Memory B cell (primary cell): ENCODE measurements around the gene DNAH6.

ENCODE experiments used
- ATAC-seq: fragments of 150-1000 bp; cut with Tn5 transposase; 2 replicates; pipeline ENCODE4 v1.10.0; 2021; ENCODE audit warnings: low read depth, mild to moderate bottlenecking, moderate library complexity
- DNase-seq, 2 donors: peaks; one replicate each; pipeline ENCODE4 v3.0.0; 2022; ENCODE audit warnings: low spot score in 2 of 2
- H3K27ac Mint-ChIP-seq: one replicate; pipeline ENCODE4 v1.8.0; 2022; ENCODE audit warnings: mild to moderate bottlenecking, moderate library complexity, mixed read lengths
- H3K27me3 Mint-ChIP-seq: one replicate; pipeline ENCODE4 v1.8.0; 2022; ENCODE audit warnings: mixed read lengths
- H3K36me3 Mint-ChIP-seq: one replicate; pipeline ENCODE4 v1.8.0; 2022; ENCODE audit warnings: mild to moderate bottlenecking, mixed read lengths
- H3K4me1 Mint-ChIP-seq: one replicate; pipeline ENCODE4 v1.8.0; 2022; ENCODE audit warnings: mixed read lengths
- H3K4me3 Mint-ChIP-seq: one replicate; pipeline ENCODE4 v1.8.0; 2022; ENCODE audit warnings: mild to moderate bottlenecking, moderate library complexity, mixed read lengths
- H3K9me3 Mint-ChIP-seq: one replicate; pipeline ENCODE4 v1.8.0; 2022; ENCODE audit warnings: mixed read lengths

DNAH6 gene

DNA sequence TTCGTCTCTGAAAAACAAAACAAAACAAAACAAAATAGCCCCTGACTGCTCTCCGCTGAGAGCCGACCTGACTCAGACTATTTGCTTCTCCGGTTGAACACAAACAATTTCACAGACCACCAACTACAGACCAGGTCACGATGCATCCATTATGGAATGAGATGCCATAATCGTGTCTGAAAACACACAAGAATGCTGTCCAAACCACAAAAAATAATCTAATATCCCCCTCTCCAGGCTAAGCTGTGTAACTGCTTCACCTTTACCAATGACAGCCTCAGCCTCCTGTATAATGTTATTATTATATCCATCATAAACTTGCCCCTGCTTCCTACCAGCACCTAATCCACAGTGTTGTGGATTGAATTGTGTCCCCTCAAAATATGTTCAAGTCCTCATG lies 114.7 kb downstream of the DNAH6 start:
- Mint-ChIP-seq H3K36me3 (no peaks in the 10 kb centered on the region), H3K27ac (no peak overlapping the region), H3K4me1 (no peaks in the 10 kb centered on the region), H3K4me3 (no peak overlapping the region), H3K9me3 (no peaks in the 10 kb centered on the region), H3K27me3 (peaks cover 1% of the 10 kb centered on the region)
- ATAC-seq (no peak), DNase-seq (no peak)

DNA sequence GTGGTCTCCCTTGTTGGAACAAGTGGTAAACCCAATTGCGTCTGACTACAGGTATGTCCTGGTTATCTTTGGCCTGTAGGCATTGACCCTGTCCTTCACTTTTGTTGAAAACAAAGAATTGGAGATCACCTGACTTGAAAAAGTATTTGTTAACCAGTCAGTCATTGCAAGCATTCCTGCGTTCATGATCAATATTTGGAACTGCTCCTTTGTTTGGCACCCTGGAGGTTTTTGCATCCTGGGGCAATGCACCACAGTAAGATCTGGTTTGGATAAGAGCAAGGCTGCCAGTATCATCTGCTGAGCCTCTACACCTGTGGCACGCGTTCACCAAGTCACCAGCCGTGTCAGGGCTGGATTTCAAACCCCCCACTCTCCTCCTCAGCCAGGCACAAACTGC lies 115.7 kb downstream of the DNAH6 start:
- H3K4me3 Mint-ChIP-seq: no peak overlapping the region
- ATAC-seq (no peak), DNase-seq (no peak)
- H3K9me3 Mint-ChIP-seq: no peaks in the 10 kb centered on the region
- H3K27me3 Mint-ChIP-seq: peaks cover 1% of the 10 kb centered on the region
- no peak overlapping the region for H3K27ac Mint-ChIP-seq
- H3K36me3 Mint-ChIP-seq: no peaks in the 10 kb centered on the region
- no peaks in the 10 kb centered on the region for H3K4me1 Mint-ChIP-seq

DNA sequence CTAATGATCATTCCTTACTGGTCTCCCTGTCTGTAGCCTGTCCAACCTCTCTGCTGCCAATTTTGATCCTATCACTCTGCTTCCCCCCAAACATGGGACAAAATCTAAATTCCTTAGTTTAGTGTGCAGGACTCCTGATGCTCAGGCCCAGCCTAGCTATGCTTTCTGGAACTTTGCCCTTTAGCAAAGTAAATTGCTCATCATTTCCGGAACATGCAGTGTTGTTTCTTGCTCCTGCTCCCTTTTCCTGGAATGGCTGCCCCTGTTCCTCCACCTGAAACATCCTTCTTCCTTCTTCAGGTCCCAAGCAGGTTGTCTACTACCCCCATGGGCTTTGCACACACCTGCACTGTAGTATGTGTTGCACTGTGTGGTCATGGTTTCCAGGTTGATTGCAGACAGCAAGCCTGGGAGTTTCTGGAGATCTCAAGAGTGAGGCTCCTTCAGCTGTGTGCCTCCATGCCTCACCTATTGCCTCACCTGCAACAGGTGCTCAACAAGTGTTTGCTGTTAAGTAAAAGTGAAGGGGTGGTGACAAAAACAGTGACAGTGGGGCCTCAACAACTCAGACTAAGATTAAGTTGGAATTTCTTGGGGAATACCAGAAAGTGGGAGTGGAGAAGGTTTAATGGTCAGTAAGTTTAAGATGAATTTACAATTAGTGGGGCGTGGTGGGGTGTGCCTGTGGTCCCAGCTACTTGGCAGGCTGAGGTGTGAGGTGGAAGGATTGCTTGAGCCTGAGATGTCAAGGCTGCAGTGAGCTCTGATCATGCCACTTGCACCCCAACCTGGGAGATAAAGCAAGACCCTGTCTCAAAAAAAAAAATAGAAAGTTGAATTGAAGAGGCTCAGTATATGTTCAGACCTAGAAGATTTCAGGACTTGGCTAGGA lies 120.0 kb downstream of the DNAH6 start:
- no peak overlapping the region for H3K27ac Mint-ChIP-seq
- DNase-seq: no peak

DNA sequence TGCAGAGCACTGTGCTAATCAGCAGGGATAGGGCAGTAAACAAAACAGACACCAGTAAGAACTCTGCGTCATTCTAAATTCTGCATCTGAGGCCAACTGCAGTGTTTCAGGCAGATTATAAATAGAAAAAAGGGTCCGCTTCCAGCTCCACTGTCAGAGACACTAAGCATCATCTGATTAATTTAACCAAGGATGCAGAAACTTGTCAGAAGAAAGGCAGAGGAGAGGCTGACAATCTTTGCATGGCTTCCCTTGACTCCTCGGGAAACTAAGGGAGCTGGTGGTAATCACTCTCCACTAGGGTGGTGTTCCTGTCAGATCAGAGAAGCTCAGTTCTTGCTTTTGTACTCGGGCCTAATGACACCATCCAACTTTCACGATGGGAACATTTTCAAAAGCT lies 123.5 kb downstream of the DNAH6 start:
- Mint-ChIP-seq H3K4me1 (no peaks in the 10 kb centered on the region), H3K4me3 (no peak overlapping the region)

More for the DNA sequence above, 120.0 kb downstream of the DNAH6 start:
- H3K4me1 Mint-ChIP-seq: no peaks in the 10 kb centered on the region
- H3K36me3 Mint-ChIP-seq: no peaks in the 10 kb centered on the region
- ATAC-seq: no peak
- H3K4me3 Mint-ChIP-seq: no peak overlapping the region
- no peaks in the 10 kb centered on the region for H3K9me3 Mint-ChIP-seq
- H3K27me3 Mint-ChIP-seq: peaks cover 1% of the 10 kb centered on the region

DNA sequence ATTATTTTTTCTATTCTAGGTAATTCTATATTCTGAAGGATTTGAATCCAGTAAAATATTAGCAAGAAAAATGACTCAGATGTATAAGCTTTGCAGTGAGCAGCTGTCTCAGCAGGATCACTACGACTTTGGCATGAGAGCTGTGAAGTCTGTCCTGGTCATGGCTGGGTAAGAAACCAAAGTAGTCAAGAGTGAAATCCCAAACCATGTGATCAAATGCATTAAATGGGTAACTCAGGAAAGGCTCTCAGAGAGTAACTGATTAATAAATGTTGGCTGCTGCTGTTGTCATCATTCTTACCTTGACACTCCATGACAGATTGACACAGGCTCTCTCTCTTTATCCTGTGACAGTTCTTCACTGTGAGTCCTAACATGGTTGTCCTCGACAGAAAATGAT lies 124.1 kb downstream of the DNAH6 start:
- no peak for ATAC-seq
- Mint-ChIP-seq H3K4me1 (no peaks in the 10 kb centered on the region), H3K27me3 (peaks cover 3% of the 10 kb centered on the region), H3K27ac (no peak overlapping the region), H3K9me3 (peaks cover 6% of the 10 kb centered on the region), H3K4me3 (no peak overlapping the region), H3K36me3 (no peaks in the 10 kb centered on the region)
- DNase-seq: no peak

More for the DNA sequence above, 123.5 kb downstream of the DNAH6 start:
- Mint-ChIP-seq H3K36me3 (no peaks in the 10 kb centered on the region), H3K27ac (no peak overlapping the region), H3K9me3 (peaks cover 6% of the 10 kb centered on the region), H3K27me3 (peaks cover 3% of the 10 kb centered on the region)
- ATAC-seq: no peak
- no peak for DNase-seq

DNA sequence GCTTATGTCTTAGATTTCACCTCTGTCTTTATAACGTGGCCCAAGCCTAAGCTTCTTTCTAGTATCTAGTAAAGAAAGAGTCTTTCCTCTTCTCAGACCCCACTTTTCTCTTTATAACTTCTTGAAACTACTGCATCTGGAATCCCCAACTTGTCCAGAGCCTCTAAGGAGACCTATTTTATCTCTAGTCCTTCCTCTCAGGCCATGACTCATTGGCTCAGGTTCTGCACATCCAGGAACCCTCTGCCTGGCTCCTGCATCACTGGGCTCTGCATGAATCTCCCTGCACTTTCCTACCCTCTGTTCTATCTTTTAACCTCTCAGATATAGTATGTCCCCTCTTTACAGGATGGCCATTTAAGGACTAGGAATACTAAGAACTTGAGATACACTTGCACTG lies 124.7 kb downstream of the DNAH6 start:
- Mint-ChIP-seq H3K27ac (no peak overlapping the region), H3K27me3 (peaks cover 3% of the 10 kb centered on the region), H3K4me1 (no peaks in the 10 kb centered on the region), H3K36me3 (peaks cover 1% of the 10 kb centered on the region), H3K4me3 (no peak overlapping the region), H3K9me3 (peaks cover 6% of the 10 kb centered on the region)
- no peak for ATAC-seq
- no peak for DNase-seq

DNA sequence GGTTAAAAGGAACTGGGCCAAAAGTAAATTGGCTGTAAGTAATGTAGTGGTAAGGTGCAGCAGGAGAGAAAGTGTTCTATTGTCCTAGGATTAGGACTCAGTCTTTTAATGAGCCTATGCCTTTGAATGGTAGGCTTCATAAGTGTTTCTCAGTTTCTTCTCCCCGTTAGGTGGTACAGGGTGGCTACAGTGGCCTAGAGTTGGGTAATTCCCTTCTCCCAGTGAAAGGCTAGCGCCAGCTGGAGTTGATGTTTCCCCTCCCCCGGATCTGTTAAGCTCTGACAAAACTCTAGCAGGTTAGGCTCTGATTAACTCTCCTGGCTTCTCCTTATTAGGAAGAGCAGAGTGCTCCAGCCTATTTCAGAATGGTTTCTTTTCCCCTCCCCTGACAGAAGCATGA lies 127.7 kb downstream of the DNAH6 start:
- Mint-ChIP-seq H3K4me1 (no peaks in the 10 kb centered on the region), H3K27me3 (peaks cover 7% of the 10 kb centered on the region), H3K4me3 (no peak overlapping the region), H3K27ac (no peak overlapping the region), H3K9me3 (peaks cover 6% of the 10 kb centered on the region), H3K36me3 (peaks cover 1% of the 10 kb centered on the region)
- no peak for DNase-seq
- ATAC-seq: no peak

DNA sequence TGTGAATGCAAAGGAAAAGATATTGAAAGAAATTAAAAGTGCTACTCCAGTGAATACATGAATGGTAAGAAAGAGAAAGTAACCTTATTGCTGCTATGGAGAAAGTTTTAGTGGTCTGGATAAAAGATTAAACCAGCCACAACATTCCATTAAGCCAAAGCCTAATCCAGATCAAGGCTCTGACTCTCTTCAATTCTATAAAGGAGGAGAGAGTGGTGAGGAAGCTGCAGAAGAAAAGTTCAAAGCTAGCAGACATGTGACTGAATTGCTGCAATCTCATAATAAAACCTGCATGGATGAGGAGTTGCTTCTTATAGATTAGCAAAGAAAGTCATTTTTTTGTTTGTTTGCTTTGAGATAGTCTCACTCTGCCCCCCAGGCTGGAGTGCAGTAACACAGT lies 130.2 kb downstream of the DNAH6 start:
- Mint-ChIP-seq H3K9me3 (peaks cover 6% of the 10 kb centered on the region), H3K36me3 (peaks cover 1% of the 10 kb centered on the region), H3K4me1 (no peaks in the 10 kb centered on the region), H3K27ac (no peak overlapping the region), H3K4me3 (no peak overlapping the region), H3K27me3 (peaks cover 7% of the 10 kb centered on the region)
- DNase-seq (no peak), ATAC-seq (no peak)

DNA sequence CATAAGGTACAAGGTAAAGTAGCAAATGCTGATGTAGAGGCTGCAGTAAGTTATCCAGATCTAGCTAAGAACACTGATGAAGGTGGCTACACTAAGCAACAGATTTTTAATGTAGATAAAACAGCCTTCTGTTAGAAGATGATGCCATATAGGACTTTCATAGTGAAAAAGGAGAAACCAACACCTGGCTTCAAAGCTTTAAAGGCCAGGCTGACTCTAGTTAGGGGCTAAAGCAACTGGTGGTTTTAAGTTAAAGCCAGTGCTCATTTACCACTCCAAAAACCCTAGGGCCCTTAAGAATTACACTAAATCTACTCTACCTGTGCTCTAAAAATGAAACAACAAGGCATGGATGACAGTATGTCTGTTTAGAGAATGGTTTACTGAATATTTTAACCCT lies 131.0 kb downstream of the DNAH6 start:
- Mint-ChIP-seq H3K4me1 (no peaks in the 10 kb centered on the region), H3K27me3 (peaks cover 7% of the 10 kb centered on the region), H3K4me3 (no peak overlapping the region), H3K27ac (no peak overlapping the region), H3K9me3 (peaks cover 6% of the 10 kb centered on the region), H3K36me3 (peaks cover 1% of the 10 kb centered on the region)
- no peak for DNase-seq
- no peak for ATAC-seq

DNA sequence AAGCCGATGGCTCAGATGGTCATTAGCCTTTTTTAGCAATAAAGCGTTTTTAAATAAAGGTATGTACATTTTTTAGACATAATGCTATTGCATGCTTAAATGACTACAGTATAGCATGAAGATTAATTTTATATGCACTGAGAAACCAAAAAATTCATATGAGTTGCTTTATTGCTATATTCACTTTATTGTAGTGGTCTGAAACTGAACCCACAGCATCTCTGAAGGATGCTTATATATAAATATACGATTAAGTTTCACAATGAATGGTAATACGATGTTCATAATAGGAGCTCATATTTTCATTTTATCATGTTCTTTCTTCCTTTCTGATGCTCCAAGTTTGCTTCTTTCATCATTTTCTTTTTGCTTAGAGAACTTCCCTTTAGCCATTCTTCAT lies 132.8 kb downstream of the DNAH6 start:
- ATAC-seq (no peak), DNase-seq (no peak)
- Mint-ChIP-seq H3K9me3 (no peaks in the 10 kb centered on the region), H3K4me3 (no peak overlapping the region), H3K4me1 (no peaks in the 10 kb centered on the region), H3K27me3 (peaks cover 3% of the 10 kb centered on the region), H3K27ac (no peak overlapping the region), H3K36me3 (peaks cover 1% of the 10 kb centered on the region)

DNA sequence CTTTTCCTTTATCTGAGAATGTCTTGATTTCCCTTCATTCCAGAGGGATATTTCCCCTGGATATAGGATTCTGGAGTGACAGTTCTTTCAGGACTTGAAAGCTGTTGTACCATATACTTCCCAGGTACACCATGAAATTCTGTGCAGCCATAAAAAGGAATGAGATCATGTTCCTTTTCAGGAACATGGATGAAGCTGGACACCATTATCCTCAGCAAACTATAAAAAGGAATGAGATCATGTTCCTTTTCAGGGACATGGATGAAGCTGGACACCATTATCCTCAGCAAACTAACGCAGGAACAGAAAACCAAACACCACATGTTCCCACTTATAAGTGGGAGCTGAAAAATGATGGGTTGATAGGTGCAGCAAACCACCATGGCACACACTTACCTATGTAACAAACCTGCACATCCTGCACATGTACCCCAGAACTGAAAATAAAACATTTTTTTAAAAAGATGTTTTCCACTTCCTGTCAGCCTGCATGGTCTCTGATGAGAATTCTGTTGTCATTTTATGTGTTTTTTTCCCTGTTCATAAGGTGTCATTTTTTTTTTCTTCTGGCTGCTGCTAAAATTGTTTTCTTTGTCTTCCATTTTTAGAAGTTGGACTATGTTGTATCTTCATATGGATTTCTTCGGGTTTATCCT lies 133.3 kb downstream of the DNAH6 start:
- H3K27ac Mint-ChIP-seq: no peak overlapping the region
- ATAC-seq (no peak), DNase-seq (no peak)
- no peaks in the 10 kb centered on the region for H3K4me1 Mint-ChIP-seq
- no peaks in the 10 kb centered on the region for H3K9me3 Mint-ChIP-seq
- peaks cover 1% of the 10 kb centered on the region for H3K36me3 Mint-ChIP-seq
- H3K4me3 Mint-ChIP-seq: no peak overlapping the region
- peaks cover 3% of the 10 kb centered on the region for H3K27me3 Mint-ChIP-seq

DNA sequence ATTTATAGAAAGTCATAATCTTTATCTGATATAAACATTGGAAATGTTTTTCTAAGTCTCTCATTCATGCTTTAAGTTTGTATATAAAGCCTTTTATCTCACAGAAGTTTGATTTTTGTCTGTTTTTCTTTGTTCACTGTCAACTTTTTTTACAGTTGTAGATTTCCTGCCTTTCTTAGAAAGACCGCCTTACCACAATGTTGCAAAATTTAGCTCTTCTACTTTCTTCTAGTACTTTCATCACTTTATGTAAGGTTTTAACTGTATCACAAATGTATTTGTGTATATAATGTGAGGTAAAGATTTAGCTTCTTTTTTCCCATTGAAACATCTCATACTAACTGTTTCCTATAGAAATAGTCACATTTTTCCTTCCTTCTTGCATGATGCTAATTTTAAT lies 136.1 kb downstream of the DNAH6 start:
- H3K27me3 Mint-ChIP-seq: peaks cover 8% of the 10 kb centered on the region
- H3K9me3 Mint-ChIP-seq: no peaks in the 10 kb centered on the region
- peaks cover 2% of the 10 kb centered on the region for H3K36me3 Mint-ChIP-seq
- H3K27ac Mint-ChIP-seq: no peak overlapping the region
- ATAC-seq (no peak), DNase-seq (no peak)
- no peaks in the 10 kb centered on the region for H3K4me1 Mint-ChIP-seq
- H3K4me3 Mint-ChIP-seq: no peak overlapping the region

DNA sequence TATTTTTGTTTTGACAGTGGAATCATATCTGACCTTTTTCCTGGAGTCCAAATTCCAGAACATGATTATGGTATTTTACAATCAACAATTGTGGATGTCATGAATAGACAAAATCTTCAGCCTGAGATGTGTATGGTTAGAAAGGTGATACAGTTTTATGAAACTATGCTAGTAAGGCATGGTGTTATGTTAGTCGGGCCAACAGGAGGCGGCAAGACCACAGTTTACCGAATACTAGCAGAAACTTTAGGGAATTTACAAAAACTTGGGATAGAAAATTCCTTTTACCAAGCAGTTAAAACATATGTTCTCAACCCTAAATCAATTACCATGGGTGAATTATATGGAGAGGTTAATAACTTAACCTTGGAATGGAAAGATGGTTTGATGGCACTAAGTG lies 137.0 kb downstream of the DNAH6 start:
- Mint-ChIP-seq H3K36me3 (peaks cover 2% of the 10 kb centered on the region), H3K4me3 (no peak overlapping the region), H3K27me3 (peaks cover 8% of the 10 kb centered on the region), H3K27ac (no peak overlapping the region), H3K4me1 (no peaks in the 10 kb centered on the region), H3K9me3 (no peaks in the 10 kb centered on the region)
- no peak for DNase-seq
- ATAC-seq: no peak

DNA sequence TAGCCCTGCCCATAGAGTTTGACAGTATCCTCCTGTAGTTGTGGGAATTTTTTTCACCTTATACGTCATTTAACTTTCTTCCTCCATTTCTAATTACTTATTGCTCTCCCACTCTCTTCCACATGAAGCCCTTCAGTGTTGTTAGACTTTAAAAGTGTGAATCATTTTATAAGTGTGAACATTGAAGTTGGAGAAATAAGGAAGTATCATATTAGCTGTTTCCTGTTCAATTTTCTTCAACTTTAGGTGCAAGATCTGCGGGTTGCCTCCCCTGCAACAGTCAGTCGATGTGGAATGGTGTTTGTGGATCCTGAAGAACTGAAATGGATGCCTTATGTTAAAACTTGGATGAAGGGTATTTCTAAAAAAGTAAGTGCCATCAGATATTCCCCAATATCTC lies 138.1 kb downstream of the DNAH6 start:
- DNase-seq (no peak), ATAC-seq (no peak)
- Mint-ChIP-seq H3K36me3 (peaks cover 2% of the 10 kb centered on the region), H3K27me3 (peaks cover 8% of the 10 kb centered on the region), H3K4me1 (no peaks in the 10 kb centered on the region), H3K4me3 (no peak overlapping the region), H3K27ac (no peak overlapping the region), H3K9me3 (no peaks in the 10 kb centered on the region)

DNA sequence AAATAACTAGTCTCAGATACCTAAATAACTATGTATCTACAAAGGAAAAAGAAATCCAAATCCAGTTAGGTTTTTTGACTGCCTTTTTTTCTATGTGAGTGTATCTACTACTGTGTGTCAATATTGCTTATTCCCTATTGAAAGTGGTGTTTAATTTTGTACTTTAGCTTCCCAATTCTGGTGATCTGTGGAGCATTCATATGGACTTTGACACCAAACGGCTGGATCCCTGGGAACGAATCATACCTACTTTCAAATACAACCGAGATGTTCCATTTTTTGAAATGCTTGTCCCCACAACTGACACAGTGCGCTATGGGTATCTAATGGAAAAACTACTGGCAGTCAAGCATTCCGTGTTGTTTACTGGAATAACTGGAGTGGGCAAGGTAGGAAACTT lies 152.8 kb downstream of the DNAH6 start:
- no peaks in the 10 kb centered on the region for H3K4me1 Mint-ChIP-seq
- no peak overlapping the region for H3K4me3 Mint-ChIP-seq
- no peaks in the 10 kb centered on the region for H3K36me3 Mint-ChIP-seq
- peaks cover 6% of the 10 kb centered on the region for H3K27me3 Mint-ChIP-seq
- peaks cover 1% of the 10 kb centered on the region for H3K9me3 Mint-ChIP-seq
- ATAC-seq: no peak
- DNase-seq: no peak
- no peak overlapping the region for H3K27ac Mint-ChIP-seq
